Fibroblast of the conjunctiva (primary cell): ENCODE measurements around the gene LIMS2.
A peak's percentile ranks its signal among the peaks of the same experiment; 100 is the strongest.

Experiments
- DNase-seq: peaks from one replicate; pipeline ENCODE4 v3.0.0-alpha.2; 2010; ENCODE audit warnings: low read depth

Gene LIMS2, protein sequence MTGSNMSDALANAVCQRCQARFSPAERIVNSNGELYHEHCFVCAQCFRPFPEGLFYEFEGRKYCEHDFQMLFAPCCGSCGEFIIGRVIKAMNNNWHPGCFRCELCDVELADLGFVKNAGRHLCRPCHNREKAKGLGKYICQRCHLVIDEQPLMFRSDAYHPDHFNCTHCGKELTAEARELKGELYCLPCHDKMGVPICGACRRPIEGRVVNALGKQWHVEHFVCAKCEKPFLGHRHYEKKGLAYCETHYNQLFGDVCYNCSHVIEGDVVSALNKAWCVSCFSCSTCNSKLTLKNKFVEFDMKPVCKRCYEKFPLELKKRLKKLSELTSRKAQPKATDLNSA

GRCh38 chr2:127675331-127676261 lies at the start of gene LIMS2:
LIMS2 (minus strand) TSS chr2:127675530; CDS start chr2:127675024, 506 bp downstream.
- DNase-seq = no peak

GRCh38 chr2:127722807-127723206 lies 47.5 kb upstream of the LIMS2 start:
- DNase-seq = no peak

- DNase-seq = no peak
These were observed 46.6 kb upstream of the LIMS2 start for GRCh38 chr2:127721978-127722355.

GRCh38 chr2:127721311-127721977 lies 46.1 kb upstream of the LIMS2 start:
- no peak for DNase-seq

DNA sequence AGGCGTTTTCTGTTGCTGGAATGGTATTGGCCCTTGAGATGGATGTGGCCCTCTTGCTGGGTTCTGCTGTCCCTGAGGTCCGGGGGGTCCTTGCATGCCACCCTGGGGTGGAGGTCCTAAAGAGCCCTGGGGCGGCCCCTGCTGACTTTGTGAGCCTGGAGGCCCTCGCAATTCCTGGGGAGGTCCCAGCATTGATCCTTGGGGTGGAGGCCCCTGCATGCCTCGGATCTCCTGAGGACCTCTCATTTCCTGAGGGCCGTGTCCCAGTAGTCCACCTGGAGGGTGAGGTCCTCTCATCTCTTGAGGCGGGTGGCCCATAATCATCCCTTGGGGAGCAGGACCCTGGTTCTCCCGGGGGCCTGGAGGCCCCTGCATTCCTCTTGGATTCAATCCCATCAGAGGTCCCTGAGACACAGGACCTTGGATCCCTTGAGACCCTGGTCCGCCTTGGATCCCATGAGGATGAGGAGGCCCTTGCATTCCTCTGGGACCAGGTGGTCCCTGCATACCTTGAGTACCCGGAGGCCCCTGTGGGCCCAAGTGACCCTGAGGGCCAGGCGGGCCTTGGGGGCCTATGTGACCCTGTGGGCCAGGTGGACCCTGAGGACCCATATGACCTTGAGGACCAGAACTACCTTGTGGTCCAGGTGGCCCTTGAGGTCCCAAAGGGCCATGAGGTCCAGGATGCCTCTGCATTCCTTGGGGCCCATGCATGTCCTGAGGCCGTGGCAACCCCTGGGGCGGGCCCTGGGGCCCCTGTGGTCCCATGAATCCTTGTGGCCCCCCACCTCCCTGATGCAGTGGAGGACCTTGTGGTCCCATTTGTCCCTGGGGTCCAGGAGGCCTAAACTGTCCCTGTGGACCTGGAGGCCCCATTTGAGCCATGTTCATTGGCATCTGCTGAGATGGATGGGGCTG lies 44.2 kb upstream of the LIMS2 start:
- no peak for DNase-seq

GRCh38 chr2:127718271-127718670 lies 42.9 kb upstream of the LIMS2 start:
- no peak for DNase-seq

GRCh38 chr2:127715778-127716449 lies 40.6 kb upstream of the LIMS2 start:
- no peak for DNase-seq

DNA sequence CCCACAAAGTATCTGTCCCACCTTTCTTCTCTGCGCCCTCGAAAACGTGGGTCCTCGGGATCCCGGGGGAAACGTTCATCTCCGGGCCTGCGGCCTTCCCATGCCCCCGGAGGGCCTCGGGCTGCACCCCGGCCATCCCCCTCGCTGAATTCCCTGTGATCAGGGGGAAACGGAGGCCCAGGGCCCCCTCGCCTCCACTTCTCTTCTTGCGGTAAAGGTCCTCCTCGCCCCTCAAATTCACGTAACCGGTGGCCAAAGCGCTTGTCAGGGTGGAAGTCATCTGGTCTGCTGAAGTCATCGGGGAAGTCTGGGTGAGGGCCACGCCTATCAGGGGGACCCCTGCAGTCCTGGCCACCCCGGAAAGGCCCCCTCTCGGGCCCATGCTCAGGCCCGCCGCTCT lies 38.2 kb upstream of the LIMS2 start:
- no peak for DNase-seq

- DNase-seq = no peak
These were observed 37.7 kb upstream of the LIMS2 start for GRCh38 chr2:127712999-127713398.

DNA sequence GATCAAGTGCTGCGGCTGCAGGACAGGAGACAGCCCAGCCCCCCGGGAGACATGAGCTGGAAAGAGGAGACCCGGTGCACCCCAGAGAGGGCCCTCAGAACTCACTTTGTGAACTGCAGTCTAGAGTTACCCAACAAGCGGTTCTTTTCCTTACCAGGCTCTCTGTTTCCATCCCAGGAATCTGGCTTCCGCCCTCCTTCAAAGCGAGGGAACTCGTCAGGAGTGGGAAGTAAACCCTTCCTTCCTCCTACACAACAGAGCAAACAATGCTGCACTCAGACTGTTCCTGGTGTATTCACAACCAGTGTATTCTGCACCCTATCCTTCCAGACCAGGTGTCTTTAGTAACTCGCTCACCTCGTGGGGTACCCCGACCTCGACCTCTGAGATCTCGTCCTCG lies 34.0 kb upstream of the LIMS2 start:
- no peak for DNase-seq

GRCh38 chr2:127707890-127708648 lies 32.7 kb upstream of the LIMS2 start:
- peak; percentile 65 for DNase-seq

DNA sequence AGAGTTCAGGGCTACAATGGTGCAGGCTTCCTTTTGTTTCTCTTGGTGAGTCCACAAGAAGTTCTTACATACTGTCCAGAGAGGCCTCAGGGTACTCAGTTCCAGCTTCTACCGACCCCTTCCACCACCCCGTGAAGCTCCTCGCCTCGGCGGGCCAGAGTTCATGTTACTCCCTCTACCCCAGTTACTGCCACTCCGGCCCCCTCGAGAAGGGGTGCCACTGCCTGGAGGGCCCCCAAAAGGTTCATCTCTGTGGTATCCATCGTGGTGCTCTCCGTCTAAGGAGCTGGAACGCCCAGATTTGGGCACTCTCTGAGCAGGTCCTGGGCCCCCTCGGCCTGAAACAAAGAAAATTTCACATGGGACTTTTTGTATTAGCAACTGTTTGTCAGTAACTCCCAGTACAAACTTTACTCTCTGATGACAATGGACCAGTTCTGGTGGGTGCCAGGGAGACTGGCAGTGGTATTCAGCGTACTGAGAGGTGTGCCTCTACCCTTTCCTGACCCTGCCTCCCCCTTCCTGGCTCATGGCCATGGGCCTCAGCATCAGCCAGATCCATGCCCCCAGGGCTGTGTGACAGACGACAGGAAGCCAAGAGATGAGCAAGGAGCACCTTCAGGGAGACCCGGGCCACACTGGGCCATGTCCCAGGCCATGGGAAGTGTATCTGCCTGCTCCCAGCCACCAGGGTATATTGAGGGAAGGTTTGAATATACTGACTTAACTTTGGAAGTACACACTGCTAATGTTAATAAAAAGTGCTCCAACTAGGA lies 31.1 kb upstream of the LIMS2 start:
- no peak for DNase-seq

DNA sequence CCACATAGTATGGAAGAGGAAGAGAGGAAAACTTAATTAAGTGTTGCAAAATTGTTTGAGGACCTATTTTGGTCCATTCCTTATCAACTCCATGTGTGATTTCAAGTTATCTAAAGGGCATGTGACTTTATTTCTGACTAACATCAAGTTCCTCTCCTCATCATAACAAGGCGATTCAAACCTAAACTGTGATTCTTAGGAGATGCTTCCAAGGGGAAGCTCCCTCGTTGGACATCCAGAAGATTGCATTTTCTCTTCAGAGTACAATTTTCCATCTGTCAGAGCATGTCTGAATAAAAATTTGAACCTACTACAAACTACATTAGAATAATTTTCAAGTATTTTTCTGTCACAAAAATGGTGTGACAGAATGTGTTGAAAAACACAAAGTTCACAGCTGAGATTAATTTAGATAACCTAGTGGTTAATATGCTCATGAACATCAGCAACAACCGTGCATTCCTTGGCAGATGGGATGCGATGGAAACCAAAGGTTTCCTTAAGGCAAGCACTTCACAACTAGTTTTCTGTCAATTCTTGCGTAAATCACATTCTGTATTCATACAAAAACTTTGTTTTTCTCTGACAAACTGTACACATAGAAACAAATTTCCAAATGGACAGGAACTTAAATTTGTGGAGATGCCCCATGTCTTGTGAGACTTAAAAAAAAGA lies 30.2 kb upstream of the LIMS2 start:
- peak; percentile 71 for DNase-seq

GRCh38 chr2:127704641-127705390 lies 29.5 kb upstream of the LIMS2 start:
- DNase-seq = no peak

DNA sequence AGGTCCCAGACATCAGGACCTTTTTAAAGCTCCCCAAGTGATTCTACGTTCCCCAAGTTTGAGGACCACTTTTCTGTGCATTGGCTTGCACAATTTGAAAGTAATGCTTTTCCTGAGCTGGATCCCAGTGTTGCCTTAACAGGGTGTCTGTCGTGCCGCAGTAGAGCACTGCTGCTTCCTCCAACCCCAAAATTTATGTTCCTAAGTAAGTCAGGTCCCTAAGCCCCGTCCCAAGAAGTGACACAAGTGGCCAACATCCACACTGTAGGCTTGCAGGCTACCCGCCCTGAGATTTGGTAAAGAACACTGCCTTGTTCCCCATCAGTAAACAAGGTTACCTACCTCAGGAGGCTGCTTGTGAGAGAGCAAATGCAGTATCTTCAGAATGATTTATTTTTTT lies 28.0 kb upstream of the LIMS2 start:
- no peak for DNase-seq

- DNase-seq = no peak
These were observed 27.2 kb upstream of the LIMS2 start for GRCh38 chr2:127702395-127703009.

GRCh38 chr2:127701651-127702394 lies 26.5 kb upstream of the LIMS2 start:
- DNase-seq = peak; percentile 32
